Activated T-cell treated with anti-CD3 and anti-CD28 coated beads for 4 hours (primary cell): Measurements from ENCODE around the gene SGCA.

Experiments
- DNase-seq: peaks from one replicate; pipeline ENCODE4 v3.0.0-alpha.2; 2020

Gene SGCA

GRCh38 chr17:50165867-50166517, at the start of gene SGCA:
TSS of gene SGCA (plus strand) at chr17:50166005. CDS start at chr17:50166041, 36 bp downstream.
- DNase-seq = no peak

GRCh38 chr17:50117202-50118051, 48.4 kb upstream of the SGCA start:
- DNase-seq = peak; percentile 45

DNA sequence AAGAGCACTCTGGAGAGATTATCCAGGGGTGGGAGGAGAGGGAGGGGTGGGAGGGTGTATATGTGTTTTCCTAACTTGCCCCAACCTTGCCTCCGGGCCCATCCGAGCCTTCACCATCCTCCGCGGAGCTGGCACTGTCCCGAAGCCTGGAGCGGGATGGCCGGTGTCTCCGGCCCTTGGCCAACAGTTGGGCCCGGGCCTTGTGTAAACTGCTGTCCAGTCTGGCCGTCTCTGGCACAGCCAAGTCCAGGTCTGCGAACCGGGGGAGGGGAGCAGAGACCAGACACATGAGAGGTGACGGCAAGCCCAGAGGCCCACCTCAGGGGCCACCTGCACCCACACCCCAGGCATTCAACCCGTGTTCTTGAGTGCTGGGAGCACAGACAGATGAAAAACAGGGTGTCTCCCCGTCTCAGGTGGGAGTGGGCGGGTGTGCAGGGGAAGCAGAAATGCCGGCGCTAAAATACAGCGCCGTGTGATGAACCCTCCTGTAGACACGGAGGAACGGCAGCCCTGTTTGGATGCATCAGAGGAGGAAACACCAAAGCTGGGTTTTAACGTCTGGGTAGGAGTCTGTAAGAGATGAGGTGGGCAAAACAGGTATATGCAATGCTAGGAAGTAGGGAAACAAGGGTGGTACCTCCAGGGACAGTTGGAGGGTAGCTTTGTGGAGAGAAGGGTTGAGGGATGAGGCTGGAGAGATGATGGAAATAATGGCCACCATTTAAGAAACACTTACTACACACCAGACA, 47.6 kb upstream of the SGCA start:
- no peak for DNase-seq

GRCh38 chr17:50118828-50119218, 47.0 kb upstream of the SGCA start:
- no peak for DNase-seq

GRCh38 chr17:50120475-50121253, 45.1 kb upstream of the SGCA start:
- no peak for DNase-seq

- DNase-seq = no peak
Observed at GRCh38 chr17:50122945-50123344, 42.9 kb upstream of the SGCA start.

DNA sequence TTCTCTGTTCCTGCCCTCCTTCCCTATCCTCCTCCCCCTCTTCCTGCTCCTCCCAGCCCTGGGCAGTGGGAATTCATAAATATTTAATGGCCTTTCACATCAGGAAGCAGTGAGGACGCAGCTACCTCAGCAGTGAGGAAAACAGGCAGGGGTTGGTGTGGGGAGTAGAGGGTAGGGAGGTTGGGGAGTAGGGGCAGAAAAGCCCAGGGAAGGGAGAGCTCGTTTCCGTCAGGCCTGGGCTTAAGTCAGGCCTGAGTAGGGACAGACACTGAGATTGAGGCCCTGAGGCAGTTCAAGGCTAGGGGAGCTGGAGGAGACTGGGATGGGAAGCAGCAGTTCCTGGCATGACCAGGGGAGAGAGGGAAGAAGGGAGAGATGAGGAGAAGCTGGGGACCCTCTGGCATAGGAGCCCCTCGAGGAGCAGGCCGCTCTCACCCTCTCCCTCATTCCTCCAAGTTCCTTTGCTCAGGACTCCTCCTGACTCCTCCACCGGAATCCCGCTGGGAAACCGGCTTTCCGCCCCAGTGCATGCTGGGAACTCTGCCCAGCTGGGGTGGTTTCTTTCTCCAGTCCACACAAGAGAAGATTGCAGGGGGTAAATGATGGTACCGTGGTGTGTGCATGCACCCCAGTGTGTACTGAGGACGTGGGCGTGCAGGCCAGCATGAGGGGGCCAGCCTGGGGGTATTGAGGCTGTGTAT, 42.0 kb upstream of the SGCA start:
- DNase-seq = no peak

GRCh38 chr17:50125420-50125997, 40.3 kb upstream of the SGCA start:
- no peak for DNase-seq

GRCh38 chr17:50127697-50128361, 38.0 kb upstream of the SGCA start:
- DNase-seq = no peak

DNA sequence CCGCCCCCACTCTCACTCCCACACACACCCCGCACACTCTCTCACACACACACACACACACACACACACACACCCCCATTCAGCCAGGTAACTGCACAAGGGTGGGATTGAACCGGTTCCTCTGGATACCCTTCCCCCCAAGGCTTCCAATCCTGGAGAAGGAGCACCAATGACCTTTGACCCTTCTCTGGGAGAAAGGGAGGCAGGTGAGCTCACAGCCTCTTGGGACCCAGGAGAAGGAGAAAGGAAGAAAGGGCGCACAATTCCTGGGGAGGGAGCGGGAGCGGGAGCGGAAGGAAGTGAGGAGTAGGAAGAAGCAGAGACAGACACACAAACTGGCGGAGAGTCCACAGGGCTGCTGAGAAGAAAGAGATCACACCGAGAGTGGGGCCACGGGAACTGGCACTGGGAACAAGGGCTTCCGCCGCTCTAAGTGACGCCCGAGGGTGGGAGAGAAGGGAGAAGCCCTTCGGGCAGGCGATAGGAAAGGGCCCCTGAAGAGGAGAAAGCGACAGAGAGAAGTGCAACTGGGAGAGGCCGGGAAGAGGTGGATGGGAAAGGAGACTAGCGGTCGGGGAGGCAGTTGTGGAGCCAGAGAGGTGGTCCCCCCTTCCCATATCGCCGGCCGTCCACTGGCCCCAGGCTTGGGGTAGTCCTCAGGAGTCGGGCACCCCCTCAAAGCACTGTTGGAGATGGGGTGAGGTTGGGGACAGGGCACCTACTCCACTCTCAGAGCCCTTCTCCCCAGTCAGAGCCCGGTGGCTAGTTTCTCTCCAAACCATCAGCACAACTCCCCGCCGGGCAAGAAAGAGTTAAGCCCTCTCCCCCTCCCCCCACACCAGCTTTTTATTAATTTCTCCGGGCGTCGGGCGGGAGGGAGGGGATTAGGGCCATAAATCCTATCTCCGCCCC, 37.1 kb upstream of the SGCA start:
- DNase-seq = no peak

DNA sequence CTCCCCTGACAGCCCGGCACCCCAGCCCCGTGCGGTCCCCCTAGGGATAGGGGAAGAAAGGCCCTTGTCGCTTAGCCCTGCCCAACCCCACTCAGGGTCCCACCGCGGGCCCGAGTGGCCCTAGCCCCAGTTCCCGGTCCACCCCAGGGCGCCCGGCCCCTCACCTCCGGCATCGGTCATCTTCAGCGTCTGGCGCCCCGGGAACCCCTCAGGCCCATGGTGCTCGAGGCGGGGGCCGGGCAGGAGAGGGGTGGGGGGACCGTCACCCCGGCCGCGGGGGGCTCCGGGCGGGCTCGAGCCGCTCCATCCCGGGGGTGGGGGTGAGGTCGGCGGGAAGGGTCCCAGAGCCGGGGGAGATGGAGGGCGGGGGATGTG, 36.5 kb upstream of the SGCA start:
- no peak for DNase-seq

GRCh38 chr17:50129728-50130558, 35.9 kb upstream of the SGCA start, which contains the start of gene SAMD14:
TSS of gene SAMD14 (minus strand) at chr17:50130160. CDS start at chr17:50124959, 5,201 bp downstream.
- DNase-seq = no peak

- DNase-seq = no peak
Observed at GRCh38 chr17:50130559-50131305, 35.1 kb upstream of the SGCA start.

- DNase-seq = no peak
Observed at GRCh38 chr17:50132104-50132794, 33.6 kb upstream of the SGCA start.

DNA sequence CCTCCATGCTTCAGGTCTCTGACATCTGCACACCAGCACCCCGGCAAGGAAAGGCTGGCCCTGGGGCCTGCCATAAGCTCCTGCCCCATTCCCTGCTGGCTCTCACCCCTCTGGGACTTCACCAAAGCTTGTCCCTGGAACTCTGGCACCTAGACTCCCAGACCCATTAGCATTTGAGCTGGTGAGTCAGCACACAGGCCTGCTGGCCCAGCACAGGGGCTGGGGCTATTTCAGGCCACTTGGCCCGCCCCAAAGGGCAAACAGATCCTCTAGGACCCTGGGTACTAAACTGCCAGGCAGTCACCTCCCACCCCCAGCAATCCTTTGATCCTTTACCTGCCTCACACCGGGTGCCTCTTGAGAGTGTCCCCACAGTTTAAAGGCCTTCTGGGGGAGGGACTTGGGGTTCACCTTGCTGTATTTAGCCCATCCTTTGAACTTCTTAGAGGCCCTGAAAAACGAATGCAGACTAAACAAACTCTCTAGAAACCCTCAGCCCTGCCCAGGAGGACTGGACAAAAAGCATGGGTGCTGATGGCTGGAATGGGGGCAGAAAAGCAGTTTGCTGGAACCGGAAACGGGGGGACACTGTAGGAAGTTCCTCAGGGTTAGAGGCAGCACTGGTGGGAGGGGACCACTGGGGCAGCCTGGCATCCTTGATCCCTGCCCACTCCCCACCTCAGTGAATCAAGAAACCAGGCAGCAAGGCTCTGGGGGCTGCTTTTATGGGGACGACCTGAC, 32.6 kb upstream of the SGCA start:
- DNase-seq = no peak

- DNase-seq = no peak
Observed at GRCh38 chr17:50133769-50134099, 32.1 kb upstream of the SGCA start.
